HFFc6 (cell line): Measurements from ENCODE around the gene SPDYE2B. TPM values are rescaled to one million over a fixed set of nuclear protein-coding genes. Genes with fewer than 3 reads are reported as not detected.
"Not testable (repeated sequence)": the region's sequence is repeated elsewhere in the genome, so short reads cannot be mapped to it uniquely, and the experiment has no call there.

Experiments used
- DNase-seq: peaks from one replicate; pipeline ENCODE4 v3.0.0-alpha.2; 2018
- H3K27ac Mint-ChIP-seq: 2 replicates; pipeline ENCODE4 v1.8.0; 2020; ENCODE audit warnings: mild to moderate bottlenecking, mixed read lengths
- H3K27me3 Mint-ChIP-seq: 2 replicates; pipeline ENCODE4 v1.8.0; 2021; ENCODE audit warnings: mild to moderate bottlenecking, moderate library complexity, mixed read lengths; ENCODE audit not compliant: insufficient read depth
- H3K36me3 Mint-ChIP-seq: 2 replicates; pipeline ENCODE4 v1.8.0; 2021; ENCODE audit warnings: low read depth, mixed read lengths
- H3K4me1 Mint-ChIP-seq: 2 replicates; pipeline ENCODE4 v1.8.0; 2020; ENCODE audit warnings: low read depth, mixed read lengths
- H3K4me3 Mint-ChIP-seq: 2 replicates; pipeline ENCODE4 v1.8.0; 2020; ENCODE audit warnings: mild to moderate bottlenecking, moderate library complexity, mixed read lengths
- H3K9me3 Mint-ChIP-seq: 2 replicates; pipeline ENCODE4 v1.8.0; 2020; ENCODE audit warnings: mild to moderate bottlenecking, mixed read lengths
- total RNA-seq, 6 experiments: library from RNA; stranded (reverse); fragmentation: NEBNext Ultra II Directional; extraction: Animal tissue kit (Norgen Biotek cat#: 25700); gene quantifications; 2 replicates in 1 of 6; 3 replicates in 5 of 6; pipeline ENCODE4 v1.2.3, GENCODE V29; 2021

Gene SPDYE2B
- total RNA-seq, 6 experiments from 2014 or later: not detected

DNA sequence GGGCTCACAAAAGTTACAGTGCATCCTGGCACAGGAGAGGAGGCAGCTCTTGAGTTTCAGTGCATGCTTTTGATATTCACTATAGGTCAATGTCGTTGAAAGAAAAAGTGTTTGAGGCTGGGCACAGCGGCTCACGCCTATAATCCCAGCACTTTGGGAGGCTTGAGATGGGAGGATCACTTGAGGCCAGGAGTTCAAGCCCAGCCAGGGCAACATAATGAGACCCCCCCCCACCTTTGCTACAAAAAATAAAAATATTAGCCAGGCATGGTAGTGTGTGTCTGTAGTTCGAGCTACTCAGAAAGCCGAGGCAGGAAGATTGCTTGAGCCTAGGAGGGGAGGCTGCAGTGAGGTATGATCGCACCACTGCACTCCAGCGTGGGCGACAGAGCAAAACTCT lies 32.0 kb upstream of the SPDYE2B start:
- H3K27me3 Mint-ChIP-seq, DNase-seq, H3K36me3 Mint-ChIP-seq, H3K4me1 Mint-ChIP-seq, H3K27ac Mint-ChIP-seq, H3K4me3 Mint-ChIP-seq, H3K9me3 Mint-ChIP-seq: not testable (repeated sequence)

GRCh38 chr7:102627271-102627904 lies 22.7 kb upstream of the SPDYE2B start:
- not testable (repeated sequence) for DNase-seq, H3K4me3 Mint-ChIP-seq, H3K27me3 Mint-ChIP-seq, H3K9me3 Mint-ChIP-seq, H3K27ac Mint-ChIP-seq, H3K4me1 Mint-ChIP-seq, H3K36me3 Mint-ChIP-seq

- not testable (repeated sequence) for H3K36me3 Mint-ChIP-seq, H3K9me3 Mint-ChIP-seq, DNase-seq, H3K4me1 Mint-ChIP-seq, H3K27ac Mint-ChIP-seq, H3K4me3 Mint-ChIP-seq, H3K27me3 Mint-ChIP-seq
Observed at GRCh38 chr7:102630622-102631021, 19.5 kb upstream of the SPDYE2B start.

- H3K4me1 Mint-ChIP-seq, H3K27ac Mint-ChIP-seq, H3K4me3 Mint-ChIP-seq, H3K27me3 Mint-ChIP-seq, H3K36me3 Mint-ChIP-seq, DNase-seq, H3K9me3 Mint-ChIP-seq: not testable (repeated sequence)
Observed at GRCh38 chr7:102634299-102634698, 15.8 kb upstream of the SPDYE2B start.

- DNase-seq, H3K36me3 Mint-ChIP-seq, H3K27me3 Mint-ChIP-seq, H3K27ac Mint-ChIP-seq, H3K4me3 Mint-ChIP-seq, H3K9me3 Mint-ChIP-seq, H3K4me1 Mint-ChIP-seq: not testable (repeated sequence)
Observed at GRCh38 chr7:102635354-102635753, 14.8 kb upstream of the SPDYE2B start.

- not testable (repeated sequence) for H3K4me3 Mint-ChIP-seq, H3K27ac Mint-ChIP-seq, H3K27me3 Mint-ChIP-seq, H3K9me3 Mint-ChIP-seq, H3K36me3 Mint-ChIP-seq, DNase-seq, H3K4me1 Mint-ChIP-seq
Observed at GRCh38 chr7:102636956-102637355, 13.2 kb upstream of the SPDYE2B start.

- not testable (repeated sequence) for H3K4me1 Mint-ChIP-seq, H3K27me3 Mint-ChIP-seq, H3K4me3 Mint-ChIP-seq, H3K36me3 Mint-ChIP-seq, DNase-seq, H3K27ac Mint-ChIP-seq, H3K9me3 Mint-ChIP-seq
Observed at GRCh38 chr7:102638848-102639247, 11.3 kb upstream of the SPDYE2B start.

DNA sequence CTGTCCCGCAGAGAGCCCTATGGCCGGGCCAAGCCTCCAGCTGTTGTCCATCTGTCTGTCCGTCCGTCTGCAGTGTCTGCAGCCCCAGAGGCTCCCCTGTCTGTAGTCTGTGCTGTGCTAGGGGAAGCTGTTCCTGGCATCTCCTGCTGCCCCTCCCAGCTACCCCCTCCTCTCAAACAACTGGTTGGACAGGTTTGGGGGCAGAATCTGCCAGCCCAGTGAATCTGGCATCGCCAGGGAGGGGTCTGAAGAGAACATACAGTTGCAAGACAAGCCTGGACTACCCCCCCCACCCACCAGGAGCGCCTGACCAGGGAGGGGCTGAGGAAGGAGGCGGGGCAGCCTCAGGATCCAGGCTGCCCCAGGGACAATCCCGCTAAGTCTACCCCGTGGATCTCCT lies 7.4 kb upstream of the SPDYE2B start, which contains the start of gene UPK3BL1:
Gene UPK3BL1 (minus strand): TSS at position 101 of the 400 bp plus-strand sequence. CDS start 50 bp downstream, at position 51.
- H3K36me3 Mint-ChIP-seq, H3K4me3 Mint-ChIP-seq, DNase-seq, H3K4me1 Mint-ChIP-seq, H3K9me3 Mint-ChIP-seq, H3K27ac Mint-ChIP-seq, H3K27me3 Mint-ChIP-seq: not testable (repeated sequence)

DNA sequence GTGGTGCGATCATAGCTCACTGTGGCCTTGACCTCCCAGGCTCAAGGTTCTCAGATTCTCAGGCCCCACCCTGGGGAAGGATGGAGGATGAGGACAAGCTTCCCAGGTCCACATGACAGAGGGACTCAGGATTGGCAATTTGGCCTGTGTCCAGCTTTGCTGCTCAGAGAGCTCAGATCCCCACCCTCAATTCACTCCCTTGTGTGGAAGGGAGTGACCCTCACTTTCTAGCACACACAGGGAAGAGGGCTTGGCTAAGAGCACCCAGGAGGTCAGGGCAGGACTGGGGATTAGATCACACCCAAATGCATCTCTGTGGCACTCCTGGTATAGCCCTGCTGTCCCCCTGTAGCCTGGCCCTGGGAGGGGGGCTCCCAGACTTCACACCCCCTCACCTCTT lies 6.7 kb upstream of the SPDYE2B start:
- not testable (repeated sequence) for H3K4me3 Mint-ChIP-seq, DNase-seq, H3K27ac Mint-ChIP-seq, H3K9me3 Mint-ChIP-seq, H3K4me1 Mint-ChIP-seq, H3K36me3 Mint-ChIP-seq, H3K27me3 Mint-ChIP-seq

DNA sequence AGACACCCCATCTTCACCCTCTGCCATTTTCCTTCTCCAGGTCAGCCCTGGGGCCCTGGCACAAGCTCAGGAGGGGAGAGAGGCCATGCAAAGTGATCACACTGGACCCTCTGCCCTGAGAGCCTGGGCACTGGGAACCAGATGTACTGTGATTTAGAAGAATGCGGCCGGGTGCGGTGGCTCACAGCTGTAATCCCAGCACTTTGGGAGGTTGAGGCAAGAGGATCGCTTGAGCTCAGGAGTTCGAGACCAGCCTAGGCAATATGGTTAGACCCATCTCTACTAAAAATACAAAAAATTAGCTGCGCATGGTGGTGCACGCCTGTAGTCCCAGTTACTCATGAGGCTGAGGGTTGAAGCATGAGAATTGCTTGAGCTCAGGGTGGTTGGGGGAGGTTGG lies 2.3 kb upstream of the SPDYE2B start:
- not testable (repeated sequence) for H3K9me3 Mint-ChIP-seq, H3K4me1 Mint-ChIP-seq

DNA sequence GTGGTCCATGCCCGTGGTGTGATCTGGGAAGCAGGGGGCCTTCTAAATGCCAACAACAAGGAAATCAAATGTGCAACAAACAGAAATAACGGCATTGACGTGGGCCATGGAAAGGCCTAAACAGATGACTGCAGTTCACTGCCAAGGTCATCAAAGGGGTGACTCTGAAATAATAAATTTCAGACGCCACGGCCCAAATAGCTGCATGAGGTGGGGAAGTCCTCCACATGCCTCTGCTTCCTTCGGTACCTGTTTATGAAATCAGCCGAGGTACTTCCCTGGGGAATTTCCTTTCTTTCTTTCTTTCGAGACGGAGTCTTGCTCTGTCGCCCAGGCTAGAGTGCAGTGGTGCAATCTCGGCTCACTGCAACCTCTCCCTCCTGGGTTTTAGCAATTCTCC lies 14.6 kb downstream of the SPDYE2B start:
- not testable (repeated sequence) for H3K27ac Mint-ChIP-seq, H3K4me3 Mint-ChIP-seq, H3K27me3 Mint-ChIP-seq, DNase-seq, H3K9me3 Mint-ChIP-seq, H3K4me1 Mint-ChIP-seq, H3K36me3 Mint-ChIP-seq

More for the DNA sequence above, 2.3 kb upstream of the SPDYE2B start:
- H3K4me3 Mint-ChIP-seq, H3K27ac Mint-ChIP-seq, H3K27me3 Mint-ChIP-seq, DNase-seq, H3K36me3 Mint-ChIP-seq: not testable (repeated sequence)

DNA sequence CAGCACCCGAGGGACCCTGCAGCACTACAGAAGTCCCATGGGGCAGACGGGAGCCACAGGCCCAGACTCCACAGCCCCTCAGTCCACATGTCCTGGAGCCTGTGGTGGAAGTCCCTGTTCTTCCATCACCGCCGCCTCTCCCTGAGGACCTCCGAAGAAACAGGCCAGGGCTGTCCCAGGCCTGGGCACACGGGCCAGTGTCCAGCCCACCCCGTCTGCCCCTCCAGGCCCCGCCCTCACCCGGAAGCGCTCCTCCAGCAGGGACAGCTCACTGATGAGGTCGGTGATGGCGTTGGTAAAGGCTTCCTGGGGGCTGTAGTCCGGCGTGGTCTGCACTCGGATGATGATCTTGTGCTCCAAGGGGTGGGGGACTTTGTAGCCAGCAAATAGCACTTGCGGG lies 16.7 kb downstream of the SPDYE2B start:
- H3K27me3 Mint-ChIP-seq, DNase-seq, H3K27ac Mint-ChIP-seq, H3K9me3 Mint-ChIP-seq, H3K36me3 Mint-ChIP-seq, H3K4me1 Mint-ChIP-seq, H3K4me3 Mint-ChIP-seq: not testable (repeated sequence)

GRCh38 chr7:102667523-102667922 lies 17.4 kb downstream of the SPDYE2B start:
- not testable (repeated sequence) for H3K4me3 Mint-ChIP-seq, H3K27ac Mint-ChIP-seq, H3K27me3 Mint-ChIP-seq, H3K9me3 Mint-ChIP-seq, DNase-seq, H3K36me3 Mint-ChIP-seq, H3K4me1 Mint-ChIP-seq

DNA sequence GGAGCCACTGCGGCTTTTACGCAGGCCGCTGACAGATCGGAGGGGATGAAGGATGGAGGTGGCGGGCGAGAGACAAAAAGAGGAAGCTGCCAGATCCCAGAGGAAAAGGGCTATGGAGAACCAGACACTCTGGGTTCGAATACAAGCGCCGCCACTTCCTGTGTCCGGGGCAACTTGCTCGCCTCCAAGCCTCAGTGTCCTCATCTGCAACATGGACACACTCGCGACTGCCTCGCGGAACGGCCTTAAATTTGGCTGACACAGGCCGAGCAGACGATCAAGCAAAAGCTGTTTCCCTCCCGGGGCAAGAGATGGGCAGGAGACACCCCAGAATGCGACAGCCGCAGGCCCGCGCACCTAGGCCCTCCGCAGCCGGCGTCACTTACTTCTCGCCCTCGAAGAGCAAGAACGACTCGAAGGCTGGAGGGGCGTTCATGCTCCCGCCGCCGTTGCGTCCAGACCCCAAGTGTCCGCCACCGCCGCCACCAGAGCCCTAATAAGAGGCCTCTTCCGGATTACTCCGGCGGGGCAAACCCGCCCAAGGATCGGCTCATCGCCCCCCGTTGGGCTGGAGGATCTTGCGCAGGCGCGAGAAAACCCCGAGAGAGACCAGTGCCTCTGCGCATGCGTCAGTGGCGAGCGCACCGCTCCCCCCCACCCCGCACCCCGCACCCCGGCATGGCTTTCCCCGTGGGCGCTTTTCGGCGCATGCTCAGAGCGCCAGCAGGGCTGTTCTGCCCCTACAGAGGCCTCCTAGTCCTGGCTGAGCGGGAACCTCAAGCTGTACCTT lies 21.2 kb downstream of the SPDYE2B start, which contains the start of gene POLR2J2:
Gene POLR2J2 (minus strand): TSS at position 498 of the 790 bp plus-strand sequence. CDS start 62 bp downstream, at position 436.
- H3K36me3 Mint-ChIP-seq, H3K27me3 Mint-ChIP-seq, H3K4me1 Mint-ChIP-seq, H3K9me3 Mint-ChIP-seq: not testable (repeated sequence)
- Mint-ChIP-seq H3K27ac (peak within 1 kb of the TSS; percentile 60), H3K4me3 (peak within 1 kb of the TSS; percentile 78)
- DNase-seq: peak; percentile 58
